22Rv1 (cell line): ENCODE data around the gene CLK3.
A peak's percentile ranks its signal among the peaks of the same experiment; 100 is the strongest.
"Not testable (repeated sequence)": the region's sequence is repeated elsewhere in the genome, so short reads cannot be mapped to it uniquely, and the experiment has no call there.

Experiments
- H3K27ac ChIP-seq: fragments of 450-650 bp; 2 replicates; pipeline ENCODE4 v1.5.1; 2017
- CTCF ChIP-seq: fragments of 450-650 bp; IDR thresholded peaks from 2 replicates; pipeline ENCODE4 v1.5.1; 2017; ENCODE audit warnings: mild to moderate bottlenecking
- ZFX ChIP-seq: fragments of 450-650 bp; IDR thresholded peaks from 2 replicates; pipeline ENCODE4 v1.6.1; 2017; ENCODE audit warnings: antibody characterized with exemption, borderline replicate concordance

Gene CLK3

DNA sequence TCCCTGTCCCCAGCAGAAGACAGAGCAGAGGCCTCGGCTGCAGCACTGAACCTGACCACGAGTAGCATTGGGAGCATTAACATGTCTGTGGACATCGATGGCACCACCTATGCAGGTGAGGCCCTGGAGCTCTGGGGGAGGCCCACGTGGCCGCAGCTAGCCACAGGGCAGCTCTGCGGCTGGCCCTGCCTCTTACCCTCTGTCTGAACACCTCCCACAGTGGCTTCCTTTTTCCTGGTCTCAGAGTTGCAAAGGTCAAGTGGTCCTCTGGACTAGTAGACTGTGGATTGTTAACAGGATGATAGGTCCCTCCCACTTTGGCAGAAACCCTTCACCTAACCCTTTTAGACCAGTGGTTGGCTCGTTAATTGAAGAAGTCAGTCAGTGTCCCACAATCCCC is 22.5 kb upstream of the CLK3 start:
- no peak overlapping the region for H3K27ac ChIP-seq
- TF ChIP-seq ZFX (no peak), CTCF (no peak)

DNA sequence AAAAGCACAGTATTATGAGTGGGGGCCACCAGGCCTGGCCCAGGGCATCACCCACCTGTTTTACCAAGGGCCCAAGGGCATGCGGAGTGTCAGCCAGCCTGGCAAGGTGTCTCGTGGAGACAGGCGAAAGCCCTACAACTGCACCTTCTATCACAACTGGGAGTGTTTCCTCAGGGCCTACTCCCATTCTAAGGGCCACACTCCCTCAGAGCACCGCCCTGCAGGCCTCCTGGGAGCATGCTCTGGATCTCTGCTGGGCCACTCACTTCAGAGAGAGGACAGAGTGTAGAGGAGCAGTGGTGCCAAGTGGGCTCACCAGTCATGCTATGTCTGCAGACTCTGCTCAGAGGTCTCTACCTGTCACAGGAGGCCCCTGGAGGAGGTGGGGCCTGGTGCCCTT is 21.2 kb upstream of the CLK3 start:
- TF ChIP-seq ZFX = no peak
- no peak for TF ChIP-seq CTCF
- no peak overlapping the region for H3K27ac ChIP-seq

DNA sequence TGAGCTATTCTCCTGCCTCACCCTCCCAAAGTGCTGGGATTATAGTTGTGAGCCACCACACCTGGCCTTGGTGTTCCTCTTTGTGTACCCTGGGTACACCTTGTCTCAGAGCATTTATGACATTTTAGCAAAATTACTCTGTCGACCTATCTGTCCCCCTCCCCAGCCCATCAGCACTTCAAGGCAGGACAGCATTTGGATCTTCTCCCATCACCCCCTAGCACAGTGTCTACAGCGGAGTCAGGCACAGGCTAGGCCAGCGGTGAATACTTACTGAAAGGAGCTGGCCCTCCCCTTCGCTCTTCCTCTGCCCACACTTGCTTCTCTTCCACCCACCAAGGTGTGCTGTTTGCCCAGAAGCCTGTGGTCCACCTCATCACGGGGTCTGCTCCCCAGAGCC is 20.4 kb upstream of the CLK3 start:
- no peak overlapping the region for H3K27ac ChIP-seq
- TF ChIP-seq CTCF (no peak), ZFX (no peak)

DNA sequence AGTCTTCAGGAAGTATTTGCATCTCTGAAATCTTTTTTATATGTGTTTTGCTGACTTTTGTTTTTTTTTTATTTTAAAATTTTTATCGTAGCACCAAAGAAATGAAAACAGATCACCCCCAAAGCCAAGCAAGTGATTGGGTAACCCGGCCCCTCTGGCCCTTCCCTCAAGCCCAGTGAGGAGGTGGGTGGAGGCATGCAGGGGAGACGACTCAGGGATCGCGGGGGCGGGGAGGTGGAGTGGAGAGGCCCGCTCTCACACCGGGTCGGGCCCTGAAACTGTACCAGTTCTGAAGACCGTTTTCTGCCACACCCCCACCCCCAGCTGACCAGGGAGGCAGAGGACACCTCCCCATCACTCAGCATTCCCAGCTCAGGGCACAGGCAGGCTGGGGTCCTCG is 18.9 kb upstream of the CLK3 start:
- H3K27ac ChIP-seq = not testable (repeated sequence)

DNA sequence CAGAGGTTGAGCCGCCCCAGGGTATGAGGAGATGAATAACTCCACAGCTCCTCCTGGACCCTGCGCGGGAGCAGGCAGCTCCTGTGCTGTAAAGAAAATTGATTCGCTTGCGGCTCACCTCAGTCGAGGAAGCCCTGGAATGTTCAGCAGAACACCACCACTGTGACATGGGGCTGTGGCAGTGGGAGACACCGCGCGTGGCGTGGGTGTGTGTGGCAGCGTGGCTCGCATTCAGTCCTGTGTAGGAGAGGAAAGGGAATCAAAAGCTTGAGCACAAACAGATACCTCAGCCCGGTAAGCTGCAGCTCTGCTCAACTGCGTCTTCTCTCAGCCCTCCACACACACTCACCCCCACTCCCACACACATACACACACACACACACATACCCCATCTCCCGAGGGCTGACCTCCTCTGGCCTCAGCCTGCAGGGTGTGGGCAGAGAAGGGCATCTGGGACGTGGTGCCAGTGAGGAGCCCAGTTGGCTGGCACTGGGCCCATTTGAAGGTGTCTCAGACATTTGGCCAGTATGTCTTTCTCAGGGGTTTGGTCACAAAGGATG is 18.4 kb upstream of the CLK3 start:
- H3K27ac ChIP-seq = not testable (repeated sequence)

GRCh38 chr15:74598126-74598842 is 17.4 kb upstream of the CLK3 start:
- H3K27ac ChIP-seq = peak overlapping the region; percentile 71
- TF ChIP-seq ZFX = no peak
- no peak for TF ChIP-seq CTCF

GRCh38 chr15:74599156-74599555 is 16.5 kb upstream of the CLK3 start:
- H3K27ac ChIP-seq = peak overlapping the region; percentile 71; the same call in 1 of the 2 replicates
- TF ChIP-seq ZFX (no peak), CTCF (no peak)

DNA sequence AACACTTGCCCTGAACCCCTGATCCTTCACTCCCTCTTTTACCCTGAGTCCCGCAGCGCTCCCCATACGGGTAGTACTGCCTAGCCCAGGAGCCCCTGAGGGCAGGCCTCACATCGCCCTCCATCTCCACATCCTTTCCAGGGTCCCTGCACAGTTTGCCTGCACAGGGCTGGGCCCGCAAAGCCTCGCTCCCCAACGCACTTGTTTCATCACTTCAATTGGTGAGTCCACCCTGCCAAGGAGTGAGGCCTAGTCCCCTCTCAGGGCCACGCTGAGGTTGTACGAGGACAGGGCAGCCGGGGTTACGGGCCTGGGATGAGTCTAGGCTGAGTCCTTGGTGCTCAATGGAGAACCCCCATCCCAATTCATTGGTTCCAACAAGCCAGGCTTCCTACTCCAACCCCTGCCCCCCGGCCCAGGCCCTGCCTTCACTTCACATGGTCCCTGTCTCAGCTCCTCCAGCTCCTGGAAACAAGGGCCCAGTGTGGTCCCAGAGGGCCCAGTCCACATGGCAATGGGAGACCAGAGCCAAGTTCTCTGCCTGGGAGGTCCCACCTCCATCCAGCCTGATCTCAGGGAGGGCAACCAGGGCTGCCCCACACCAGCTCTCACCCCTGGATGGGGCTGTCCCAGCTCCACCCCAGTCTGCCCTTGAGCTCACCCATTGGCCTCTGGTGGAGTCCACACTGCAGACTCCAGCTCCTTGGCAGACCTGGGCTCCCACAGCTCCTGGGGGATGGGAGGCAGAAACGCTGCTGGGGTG is 12.4 kb upstream of the CLK3 start:
- TF ChIP-seq CTCF = no peak
- TF ChIP-seq ZFX = no peak
- no peak overlapping the region for H3K27ac ChIP-seq
